HUES6 (cell line): Measurements from ENCODE around the gene MCAT.

Experiments
- H3K27ac ChIP-seq: 2 replicates; pipeline ENCODE4 v1.7.0; 2013; ENCODE audit warnings: low read depth, mild to moderate bottlenecking, low read length, inconsistent platforms
- H3K27me3 ChIP-seq: 2 replicates; pipeline ENCODE4 v1.6.1; 2013; ENCODE audit warnings: low read length; ENCODE audit not compliant: control insufficient read depth, insufficient read depth
- H3K36me3 ChIP-seq: 2 replicates; pipeline ENCODE4 v1.6.1; 2013; ENCODE audit warnings: low read length; ENCODE audit not compliant: control insufficient read depth, insufficient read depth
- H3K4me1 ChIP-seq: 2 replicates; pipeline ENCODE4 v1.6.1; 2013; ENCODE audit warnings: low read length; ENCODE audit not compliant: control insufficient read depth, insufficient read depth
- H3K4me3 ChIP-seq: 2 replicates; pipeline ENCODE4 v1.5.1; 2013; ENCODE audit warnings: low read depth, low read length
- H3K9ac ChIP-seq: one replicate; pipeline ENCODE4 v1.6.1; 2013; ENCODE audit warnings: mild to moderate bottlenecking, low read length
- H3K9me3 ChIP-seq: 2 replicates; pipeline ENCODE4 v1.6.1; 2013; ENCODE audit warnings: low read depth, low read length; ENCODE audit not compliant: control insufficient read depth, insufficient read depth

Gene MCAT

GRCh38 chr22:43181321-43182076, 38.3 kb upstream of the MCAT start:
- Histone ChIP-seq H3K4me3 (no peak overlapping the region), H3K9me3 (no peaks in the 10 kb centered on the region), H3K27me3 (no peaks in the 10 kb centered on the region; the same call in 1 of the 2 replicates), H3K27ac (no peak overlapping the region), H3K36me3 (peaks cover 53% of the 10 kb centered on the region), H3K4me1 (peaks cover 7% of the 10 kb centered on the region), H3K9ac (no peak overlapping the region)

DNA sequence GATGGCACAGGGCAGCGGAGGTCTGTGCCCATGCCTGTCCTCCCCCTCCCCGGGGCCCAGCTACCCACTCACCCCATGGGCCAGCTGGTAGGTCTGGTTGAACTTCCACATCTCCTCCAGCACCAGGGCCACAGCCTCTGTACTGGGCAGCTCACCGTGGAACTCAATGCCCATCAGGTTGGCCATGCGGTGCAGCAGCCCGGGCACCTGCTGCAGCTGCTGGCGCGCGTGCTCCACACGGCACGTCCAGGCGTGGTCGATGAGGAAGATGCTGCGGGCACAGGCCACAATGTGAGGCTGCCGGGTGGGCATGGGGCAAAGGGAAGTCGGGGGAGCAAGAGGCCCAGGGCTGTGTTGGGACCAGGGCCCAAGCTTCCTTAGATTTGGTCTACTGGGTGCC, 37.5 kb upstream of the MCAT start:
- H3K27ac ChIP-seq = no peak overlapping the region
- H3K4me1 ChIP-seq = peaks cover 5% of the 10 kb centered on the region
- H3K27me3 ChIP-seq = no peaks in the 10 kb centered on the region
- peaks cover 60% of the 10 kb centered on the region for H3K36me3 ChIP-seq
- no peak overlapping the region for H3K4me3 ChIP-seq
- H3K9me3 ChIP-seq = no peaks in the 10 kb centered on the region
- no peak overlapping the region for H3K9ac ChIP-seq

GRCh38 chr22:43179911-43180195, 36.7 kb upstream of the MCAT start:
- Histone ChIP-seq H3K9me3 (no peaks in the 10 kb centered on the region), H3K27ac (no peak overlapping the region), H3K27me3 (no peaks in the 10 kb centered on the region), H3K36me3 (peaks cover 68% of the 10 kb centered on the region), H3K4me3 (no peak overlapping the region), H3K9ac (no peak overlapping the region), H3K4me1 (no peaks in the 10 kb centered on the region)

GRCh38 chr22:43179146-43179910, 36.1 kb upstream of the MCAT start:
- Histone ChIP-seq H3K4me1 (no peaks in the 10 kb centered on the region), H3K27me3 (no peaks in the 10 kb centered on the region), H3K4me3 (no peak overlapping the region), H3K9ac (no peak overlapping the region), H3K27ac (no peak overlapping the region), H3K9me3 (no peaks in the 10 kb centered on the region), H3K36me3 (peaks cover 74% of the 10 kb centered on the region)

- Histone ChIP-seq H3K27ac (no peak overlapping the region), H3K9ac (no peak overlapping the region), H3K4me1 (no peaks in the 10 kb centered on the region), H3K27me3 (no peaks in the 10 kb centered on the region), H3K4me3 (no peak overlapping the region), H3K9me3 (no peaks in the 10 kb centered on the region), H3K36me3 (peaks cover 85% of the 10 kb centered on the region)
These were observed 34.3 kb upstream of the MCAT start for GRCh38 chr22:43177479-43177878.

GRCh38 chr22:43176090-43176489, 32.9 kb upstream of the MCAT start:
- Histone ChIP-seq H3K27ac (no peak overlapping the region), H3K4me1 (no peaks in the 10 kb centered on the region), H3K4me3 (no peak overlapping the region), H3K27me3 (no peaks in the 10 kb centered on the region), H3K9me3 (no peaks in the 10 kb centered on the region), H3K9ac (no peak overlapping the region), H3K36me3 (peaks cover 85% of the 10 kb centered on the region)

DNA sequence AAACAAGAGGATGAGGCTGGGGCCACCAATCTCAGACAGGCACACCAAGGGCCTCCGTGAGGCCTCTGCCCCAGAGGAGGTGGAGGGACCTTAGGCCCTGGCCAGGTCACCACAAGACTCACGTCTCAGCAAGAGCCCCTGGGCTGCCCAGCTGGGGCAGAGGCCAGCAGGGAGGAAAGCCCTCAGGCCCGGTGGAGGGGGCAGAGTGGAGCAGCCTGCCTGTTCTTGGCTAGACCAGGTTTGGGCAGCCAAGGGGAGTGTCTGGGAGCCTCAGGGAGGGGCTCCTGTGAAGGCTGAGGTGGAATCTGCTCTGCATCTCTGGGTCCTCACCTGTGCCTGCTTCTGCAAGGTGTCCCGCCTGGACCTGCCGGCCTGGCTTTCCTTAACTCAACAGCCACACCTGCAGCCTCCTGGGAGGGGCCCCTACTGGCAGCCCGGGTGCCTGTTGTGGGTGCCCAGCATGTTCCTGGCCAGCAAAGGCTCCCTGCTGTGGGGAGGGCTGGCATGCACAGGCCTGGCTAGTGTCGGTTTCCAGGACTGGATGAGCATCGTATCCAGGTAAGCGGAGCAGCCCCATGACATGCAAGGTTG, 31.8 kb upstream of the MCAT start:
- Histone ChIP-seq H3K27me3 (no peaks in the 10 kb centered on the region), H3K4me1 (no peaks in the 10 kb centered on the region), H3K9me3 (no peaks in the 10 kb centered on the region), H3K9ac (no peak overlapping the region), H3K4me3 (no peak overlapping the region), H3K36me3 (peaks cover 86% of the 10 kb centered on the region), H3K27ac (no peak overlapping the region)

DNA sequence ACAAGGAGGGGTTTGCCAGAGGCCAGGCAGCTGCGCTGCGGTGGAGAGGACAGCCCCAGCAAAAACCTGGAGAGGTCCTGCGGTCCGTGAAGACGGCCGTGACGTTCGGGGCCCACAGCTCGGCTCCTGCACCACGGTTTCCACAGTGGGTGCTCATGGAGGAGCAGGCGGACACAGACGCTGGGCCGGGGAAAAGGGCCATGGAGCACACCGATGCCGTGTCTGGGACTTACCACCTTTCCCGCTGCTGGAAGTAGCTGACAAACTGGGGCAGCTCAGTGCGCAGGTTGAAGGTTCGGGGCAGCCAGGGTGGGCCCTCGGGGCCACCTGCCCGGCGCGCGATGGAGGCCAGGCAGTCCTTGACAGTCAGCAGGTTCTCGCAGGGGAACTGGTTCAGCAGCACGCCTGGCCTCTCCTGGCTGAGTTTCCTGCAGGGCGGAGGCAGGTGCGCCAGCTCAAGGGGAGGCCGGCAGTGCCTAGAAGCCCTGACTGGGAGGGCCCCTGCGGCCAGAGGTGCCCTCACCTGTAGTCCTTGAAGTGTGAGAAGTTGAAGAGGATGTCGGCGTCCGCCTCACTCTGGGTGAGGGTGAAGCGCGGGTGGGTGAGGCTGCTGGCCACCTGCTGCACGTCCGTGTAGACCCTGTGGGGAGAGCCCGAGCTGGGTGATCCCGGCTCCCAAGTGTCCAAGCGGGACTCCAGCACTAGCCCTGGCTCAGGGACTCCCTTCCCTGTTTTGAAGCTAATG, 30.9 kb upstream of the MCAT start:
- Histone ChIP-seq H3K4me3 (no peak overlapping the region), H3K4me1 (no peaks in the 10 kb centered on the region), H3K27ac (no peak overlapping the region), H3K9me3 (no peaks in the 10 kb centered on the region), H3K36me3 (peaks cover 86% of the 10 kb centered on the region), H3K9ac (no peak overlapping the region), H3K27me3 (no peaks in the 10 kb centered on the region)

DNA sequence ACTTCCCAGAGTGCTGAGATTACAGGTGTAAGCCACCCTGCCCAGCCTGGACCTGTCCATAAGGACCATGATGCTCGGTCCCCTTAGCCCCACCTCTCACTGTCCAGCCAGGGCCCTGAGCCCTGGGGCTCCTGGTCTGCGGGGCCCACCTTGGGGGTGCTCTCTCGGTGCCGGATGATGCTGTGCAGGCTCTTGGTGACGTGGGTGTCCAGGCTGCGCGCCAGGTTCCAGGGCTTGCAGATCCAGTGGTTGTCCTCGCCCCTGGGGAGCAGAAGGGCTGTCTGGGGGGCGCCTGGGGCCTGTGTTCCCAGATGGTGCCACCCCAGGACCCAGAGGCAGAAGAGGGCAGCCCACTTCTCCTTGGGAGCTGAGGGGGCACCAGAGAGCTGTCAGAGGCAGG, 30.4 kb upstream of the MCAT start:
- H3K4me3 ChIP-seq = no peak overlapping the region
- no peaks in the 10 kb centered on the region for H3K9me3 ChIP-seq
- H3K36me3 ChIP-seq = peaks cover 86% of the 10 kb centered on the region
- H3K27me3 ChIP-seq = no peaks in the 10 kb centered on the region
- H3K4me1 ChIP-seq = no peaks in the 10 kb centered on the region
- H3K27ac ChIP-seq = no peak overlapping the region
- no peak overlapping the region for H3K9ac ChIP-seq

GRCh38 chr22:43172191-43172590, 29.0 kb upstream of the MCAT start:
- peaks cover 90% of the 10 kb centered on the region for H3K36me3 ChIP-seq
- no peaks in the 10 kb centered on the region for H3K4me1 ChIP-seq
- H3K27me3 ChIP-seq = no peaks in the 10 kb centered on the region
- no peak overlapping the region for H3K9ac ChIP-seq
- H3K4me3 ChIP-seq = no peak overlapping the region
- no peaks in the 10 kb centered on the region for H3K9me3 ChIP-seq
- no peak overlapping the region for H3K27ac ChIP-seq

GRCh38 chr22:43171607-43172006, 28.4 kb upstream of the MCAT start:
- Histone ChIP-seq H3K4me3 (no peak overlapping the region), H3K27me3 (no peaks in the 10 kb centered on the region), H3K27ac (no peak overlapping the region), H3K36me3 (peaks cover 92% of the 10 kb centered on the region), H3K9ac (no peak overlapping the region), H3K9me3 (no peaks in the 10 kb centered on the region), H3K4me1 (no peaks in the 10 kb centered on the region)
